GM12878 (cell line): ENCODE measurements around the gene PHKB. TPM values are rescaled to one million over a fixed set of nuclear protein-coding genes. Genes with fewer than 3 reads are reported as not detected.

ENCODE experiments used
- ATF7 ChIP-seq: fragments of 450-650 bp; IDR thresholded peaks from 2 replicates; pipeline ENCODE4 v1.6.1; 2016; ENCODE audit warnings: low read depth, mild to moderate bottlenecking
- BHLHE40 ChIP-seq, 2 experiments: fragments of 450-650 bp in 1 of 2; IDR thresholded peaks; 2 replicates each; pipeline ENCODE4 v1.6.1; 2011 to 2017; ENCODE audit warnings: low read depth in 2 of 2, borderline replicate concordance in 1 of 2, improper control_type of control experiment in 1 of 2, low read length in 1 of 2, mild to moderate bottlenecking in 1 of 2
- BMI1 ChIP-seq: fragments of 450-650 bp; IDR thresholded peaks from 2 replicates; pipeline ENCODE4 v1.6.1; 2016; ENCODE audit warnings: mild to moderate bottlenecking, moderate library complexity, borderline replicate concordance
- E2F4 ChIP-seq: IDR thresholded peaks from 2 replicates; pipeline ENCODE4 v1.6.1; 2012; ENCODE audit warnings: low read depth, low read length, improper control_type of control experiment
- E4F1 ChIP-seq: fragments of 450-650 bp; IDR thresholded peaks from 2 replicates; pipeline ENCODE4 v1.6.1; 2018; ENCODE audit warnings: borderline replicate concordance, mild to moderate bottlenecking; ENCODE audit not compliant: partially characterized antibody
- ESRRA ChIP-seq: IDR thresholded peaks from 2 replicates; pipeline ENCODE4 v1.6.1; 2012; ENCODE audit warnings: mild to moderate bottlenecking, low read length, improper control_type of control experiment
- HDAC6 ChIP-seq: fragments of 200-600 bp; sonication (generic); IDR thresholded peaks from one replicate; pipeline ENCODE4 v1.8.0; 2017; ENCODE audit warnings: antibody characterized with exemption; ENCODE audit not compliant: unreplicated experiment
- IKZF2 ChIP-seq, 2 experiments: fragments of 450-650 bp; IDR thresholded peaks; 2 replicates each; pipeline ENCODE4 v1.6.1; 2017; ENCODE audit warnings: mild to moderate bottlenecking in 2 of 2, moderate library complexity in 2 of 2
- JUNB ChIP-seq: IDR thresholded peaks from 2 replicates; pipeline ENCODE4 v1.6.1; 2016; ENCODE audit warnings: antibody characterized with exemption, mild to moderate bottlenecking
- KDM1A ChIP-seq: fragments of 200-600 bp; sonication (generic); IDR thresholded peaks from 2 replicates; pipeline ENCODE4 v1.6.1; 2016; ENCODE audit warnings: borderline replicate concordance
- LARP7 ChIP-seq: fragments of 450-650 bp; IDR thresholded peaks from 2 replicates; pipeline ENCODE4 v1.6.1; 2017; ENCODE audit warnings: mild to moderate bottlenecking
- MAX ChIP-seq: IDR thresholded peaks from 2 replicates; pipeline ENCODE4 v1.6.1; 2012; ENCODE audit warnings: low read depth, low read length, improper control_type of control experiment
- POLR2AphosphoS5 ChIP-seq: IDR thresholded peaks from 2 replicates; pipeline ENCODE4 v1.6.1; 2011; ENCODE audit warnings: mild to moderate bottlenecking, low read length, inconsistent platforms
- RELA ChIP-seq: fragments of 450-650 bp; IDR thresholded peaks from 2 replicates; pipeline ENCODE4 v1.8.0; 2014; ENCODE audit warnings: borderline replicate concordance; ENCODE audit not compliant: partially characterized antibody
- SMC3 ChIP-seq: IDR thresholded peaks from 2 replicates; pipeline ENCODE4 v1.6.1; 2011; ENCODE audit warnings: low read length, improper control_type of control experiment, borderline replicate concordance
- SUPT20H ChIP-seq: IDR thresholded peaks from 2 replicates; pipeline ENCODE4 v1.6.1; 2011; ENCODE audit warnings: low read depth, mild to moderate bottlenecking, low read length, moderate library complexity, borderline replicate concordance; ENCODE audit not compliant: control insufficient read depth
- TCF7 ChIP-seq: IDR thresholded peaks from 2 replicates; pipeline ENCODE4 v1.6.1; 2014; ENCODE audit warnings: antibody characterized with exemption, borderline replicate concordance
- ZNF274 ChIP-seq: IDR thresholded peaks from one replicate; pipeline ENCODE4 v1.8.0; 2011; ENCODE audit not compliant: insufficient read length, insufficient read depth
- ZNF687 ChIP-seq: fragments of 450-650 bp; IDR thresholded peaks from 2 replicates; pipeline ENCODE4 v1.6.1; 2017; ENCODE audit warnings: mild to moderate bottlenecking, moderate library complexity
- polyA plus RNA-seq, 11 experiments: library from polyadenylated mRNA; depleted of rRNA in 4 of 11; unstranded in 6 of 11; stranded (reverse) in 5 of 11; fragments of >200 nt; fragmentation: Nextera tagmentation in 4 of 11; fragmentation: Illumina TruSeq in 1 of 11; extraction: Ambion mirVana in 4 of 11; extraction: Trizol in 1 of 11; gene quantifications; 1 replicate in 1 of 11; 2 replicates in 10 of 11; pipeline versions ENCODE4 v1.2.1 to v1.2.3, GENCODE V29; 2011 to 2016; ENCODE audit warnings: inconsistent platforms in 2 of 11, missing spikeins in 2 of 11, low read depth in 1 of 11
- total RNA-seq, 4 experiments: library from RNA; depleted of rRNA in 3 of 4; stranded (reverse); fragments of >200 nt in 3 of 4; fragmentation: Illumina TruSeq in 1 of 4; extraction: Trizol in 1 of 4; gene quantifications; 2 replicates each; pipeline versions ENCODE4 v1.2.1 to v1.2.3, GENCODE V29; 2013 to 2021

The PHKB gene
- total and polyA plus RNA-seq, 10 of the 15 experiments (the other 5 are each of a cell fraction or from before 2014, with no cell fraction given) = 14.2 to 65.6 (median 37.0) TPM

DNA sequence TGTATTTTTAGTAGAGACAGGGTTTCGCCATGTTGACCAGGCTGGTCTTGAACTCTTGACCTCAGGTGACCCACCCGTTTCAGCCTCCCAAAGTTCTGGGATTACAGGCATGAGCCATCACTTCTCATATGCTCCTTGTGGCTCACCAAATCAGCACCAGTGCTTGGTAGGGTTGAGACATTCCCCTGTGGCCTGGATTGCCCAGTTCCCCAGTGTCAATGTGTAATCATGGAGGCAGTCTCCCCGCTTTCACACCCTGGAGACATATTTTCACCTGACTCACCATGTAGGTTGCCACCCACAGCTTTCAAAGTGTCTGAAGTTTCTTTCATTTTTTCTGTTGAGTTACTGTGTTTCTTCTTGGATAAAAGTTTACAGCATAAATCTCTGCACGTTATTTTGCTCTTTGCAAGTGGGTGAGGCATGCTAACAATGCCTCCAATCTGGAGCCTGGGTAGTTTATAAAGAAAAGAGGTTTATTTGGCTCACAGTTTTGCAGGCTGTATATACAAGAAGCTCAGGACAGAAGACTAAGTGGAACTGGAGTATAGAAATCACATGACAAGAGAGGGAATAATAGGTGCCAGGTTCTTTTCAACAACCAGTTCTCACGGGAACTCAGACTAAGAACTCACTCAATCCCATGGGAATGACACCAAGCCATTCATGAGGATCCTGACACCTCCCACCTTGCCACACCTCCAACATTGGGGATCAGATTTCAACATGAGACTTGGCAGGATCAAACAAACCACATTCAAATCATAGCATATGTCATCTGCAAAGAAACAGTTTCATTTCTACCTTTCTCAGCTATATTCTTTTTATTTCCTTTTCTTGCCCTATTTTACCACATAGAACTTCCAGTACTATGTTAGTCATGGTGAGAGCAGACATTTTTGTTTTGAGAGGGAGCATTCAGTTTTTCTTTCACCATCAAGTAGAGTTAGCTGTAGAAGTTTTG is 113.2 kb downstream of the PHKB start (continued):
- TF ChIP-seq ZNF687 (no peak), SMC3 (no peak), ATF7 (peak; percentile 58), JUNB (peak; percentile 2; the same call in 1 of the 2 replicates), ZNF274 (no peak), ESRRA (no peak), IKZF2 (IDR thresholded peaks at IDR 0.05) (peak; percentile 64 to 82), E2F4 (no peak), LARP7 (no peak), HDAC6 (no peak), BMI1 (no peak), POLR2AphosphoS5 (0 out of 2 replicates have a peak, but pooled peaks have one; percentile 31), MAX (no peak), RELA (no peak), KDM1A (no peak), TCF7 (0 out of 2 replicates have a peak, but pooled peaks have one; percentile 67), E4F1 (no peak), SUPT20H (no peak), BHLHE40 (IDR thresholded peaks at IDR 0.05; ENCODE audit: borderline replicate concordance in 1 of 2, low read depth in 2 of 2, low read length in 1 of 2) (peak in 1 of 2 experiments; percentile 23; a peak in 1 of 4 replicates)
